SK-N-SH (cell line): ENCODE results near the gene ZFC3H1. TPM values are rescaled to one million over a fixed set of nuclear protein-coding genes. Genes with fewer than 3 reads are reported as not detected.
A peak's percentile ranks its signal among the peaks of the same experiment; 100 is the strongest.

Experiments used
- CTCF ChIA-PET: fragments of 300-600, 350-600 bp; formaldehyde crosslinking; extraction: SDS; loops from one replicate; lab custom pipeline; 2021; lab: Yijun Ruan, JAX
- POLR2A ChIA-PET: fragments of 350-600 bp; sonication (Branson Sonifier 250); formaldehyde crosslinking; extraction: SDS; loops from one replicate; lab custom pipeline; 2020; ENCODE audit warnings: antibody characterized with exemption, inconsistent platforms; lab: Yijun Ruan, JAX
- DNase-seq: peaks from one replicate; pipeline ENCODE4 v3.0.0; 2012
- H2AFZ ChIP-seq: fragments of 200-600 bp; sonication (generic); 2 replicates; pipeline ENCODE4 v1.8.1; 2016; ENCODE audit warnings: antibody characterized with exemption, mild to moderate bottlenecking, low read depth
- H3F3A ChIP-seq: fragments of 200-600 bp; sonication (generic); replicated peaks from 2 replicates; pipeline ENCODE3; 2016; ENCODE audit warnings: antibody characterized with exemption, mild to moderate bottlenecking; ENCODE audit not compliant: insufficient read depth
- H3K27ac ChIP-seq, 2 experiments: fragments of 200-500 bp in 1 of 2; fragments of 200-600 bp in 1 of 2; sonication (Bioruptor generic) in 1 of 2; sonication (generic), shearing (Covaris generic) in 1 of 2; 2 replicates each; pipeline versions ENCODE4 v1.5.1 to v1.6.1; 2014 to 2016; ENCODE audit warnings: low read depth in 2 of 2, inconsistent platforms in 1 of 2, low read length in 1 of 2, mild to moderate bottlenecking in 1 of 2, mixed read lengths in 1 of 2
- H3K27me3 ChIP-seq: fragments of 200-600 bp; sonication (generic), shearing (Covaris generic); 2 replicates; pipeline ENCODE4 v1.6.1; 2016; ENCODE audit warnings: mixed run types; ENCODE audit not compliant: insufficient read depth
- H3K36me3 ChIP-seq, 2 experiments: fragments of 200-500 bp in 1 of 2; fragments of 200-600 bp in 1 of 2; sonication (Bioruptor generic) in 1 of 2; sonication (generic) in 1 of 2; replicated peaks in 1 of 2; 2 replicates each; pipeline versions ENCODE3 to v1.5.1; 2014 to 2016; ENCODE audit warnings: low read length in 1 of 2, mild to moderate bottlenecking in 1 of 2; ENCODE audit not compliant: insufficient read depth in 2 of 2, control insufficient read depth in 1 of 2
- H3K4me1 ChIP-seq, 2 experiments: fragments of 200-500 bp in 1 of 2; fragments of 200-600 bp in 1 of 2; sonication (Bioruptor generic) in 1 of 2; sonication (generic), shearing (Covaris generic) in 1 of 2; 2 replicates each; pipeline versions ENCODE4 v1.5.1 to v1.6.1; 2014 to 2016; ENCODE audit warnings: low read depth in 1 of 2, low read length in 1 of 2, mixed run types in 1 of 2; ENCODE audit not compliant: insufficient read depth in 2 of 2, control insufficient read depth in 1 of 2
- H3K4me2 ChIP-seq: fragments of 200-600 bp; sonication (generic), shearing (Covaris generic); 2 replicates; pipeline ENCODE4 v1.6.1; 2017; ENCODE audit warnings: mixed run types
- H3K4me3 ChIP-seq, 2 experiments: fragments of 200-500 bp in 1 of 2; fragments of 200-600 bp in 1 of 2; sonication (Bioruptor generic) in 1 of 2; sonication (generic), shearing (Covaris generic) in 1 of 2; 2 replicates each; pipeline versions ENCODE4 v1.5.1 to v1.8.1; 2014 to 2016; ENCODE audit warnings: low read depth in 2 of 2, inconsistent platforms in 1 of 2, low read length in 1 of 2, mild to moderate bottlenecking in 1 of 2, mixed read lengths in 1 of 2, moderate library complexity in 1 of 2
- H3K79me2 ChIP-seq: fragments of 200-600 bp; sonication (generic); 2 replicates; pipeline ENCODE4 v1.8.1; 2017; ENCODE audit warnings: mild to moderate bottlenecking; ENCODE audit not compliant: insufficient read depth
- H3K9ac ChIP-seq: fragments of 200-600 bp; sonication (generic); 2 replicates; pipeline ENCODE4 v1.6.1; 2017; ENCODE audit warnings: mixed run types
- H3K9me2 ChIP-seq: fragments of 200-600 bp; sonication (generic); 2 replicates; pipeline ENCODE4 v1.6.1; 2017; ENCODE audit warnings: mixed run types
- H3K9me3 ChIP-seq: fragments of 200-600 bp; sonication (generic); 2 replicates; pipeline ENCODE4 v1.6.1; 2017; ENCODE audit warnings: mixed run types, mild to moderate bottlenecking, moderate library complexity
- H4K20me1 ChIP-seq: fragments of 200-600 bp; sonication (generic); 2 replicates; pipeline ENCODE4 v1.6.1; 2017; ENCODE audit warnings: mild to moderate bottlenecking, mixed run types; ENCODE audit not compliant: insufficient read depth
- EZH2phosphoT487 ChIP-seq: fragments of 200-600 bp; sonication (generic); IDR thresholded peaks from 2 replicates; pipeline ENCODE4 v1.6.1; 2017; ENCODE audit warnings: low read depth, mixed run types, mild to moderate bottlenecking, antibody characterized with exemption, moderate library complexity, borderline replicate concordance
- FOSL2 ChIP-seq: IDR thresholded peaks from 2 replicates; pipeline ENCODE4 v1.4.0; 2012; ENCODE audit warnings: low read depth, mild to moderate bottlenecking, moderate library complexity, borderline replicate concordance
- FOXM1 ChIP-seq: IDR thresholded peaks from 2 replicates; pipeline ENCODE4 v1.4.0; 2012; ENCODE audit warnings: low read depth, mild to moderate bottlenecking
- GATA2 ChIP-seq: sonication (generic); formaldehyde crosslinking; IDR thresholded peaks from 2 replicates; pipeline ENCODE4 v1.5.0; 2020; ENCODE audit warnings: mild to moderate bottlenecking, missing genetic modification reagents
- JUND ChIP-seq: IDR thresholded peaks from 2 replicates; pipeline ENCODE4 v1.4.0; 2012
- MAX ChIP-seq: IDR thresholded peaks from 2 replicates; pipeline ENCODE4 v1.4.0; 2012; ENCODE audit warnings: low read depth
- MXI1 ChIP-seq: IDR thresholded peaks from 2 replicates; pipeline ENCODE4 v1.6.1; 2012; ENCODE audit warnings: mild to moderate bottlenecking, low read depth, low read length, improper control_type of control experiment
- NRF1 ChIP-seq: IDR thresholded peaks from 2 replicates; pipeline ENCODE4 v1.6.1; 2012; ENCODE audit warnings: low read depth, mild to moderate bottlenecking, low read length
- PBX3 ChIP-seq: IDR thresholded peaks from 2 replicates; pipeline ENCODE4; 2012
- POLR2AphosphoS5 ChIP-seq: IDR thresholded peaks from 2 replicates; pipeline ENCODE4 v1.6.1; 2012; ENCODE audit warnings: low read depth, low read length
- RXRA ChIP-seq: IDR thresholded peaks from 2 replicates; pipeline ENCODE4 v1.4.0; 2012; ENCODE audit warnings: low read depth, mild to moderate bottlenecking, borderline replicate concordance
- SMC3 ChIP-seq: IDR thresholded peaks from 2 replicates; pipeline ENCODE4 v1.6.1; 2012; ENCODE audit warnings: low read depth, low read length, improper control_type of control experiment
- TCF12 ChIP-seq: IDR thresholded peaks from 2 replicates; pipeline ENCODE4 v1.4.0; 2012
- ZBTB33 ChIP-seq: IDR thresholded peaks from 2 replicates; pipeline ENCODE4 v1.4.0; 2012; ENCODE audit warnings: low read depth, borderline replicate concordance
- WGBS: methylation state at CpG from one replicate; pipeline ENCODE4 v1.1.6; 2017; ENCODE audit warnings: low lambda C conversion rate; 5-methylcytosine and 5-hydroxymethylcytosine counted together
- polyA plus RNA-seq, 3 experiments: library from polyadenylated mRNA; depleted of rRNA; stranded (reverse); fragments of >200 nt; gene quantifications; 2 replicates each; pipeline ENCODE4 v1.2.3, GENCODE V29; 2012
- TF ChIP-seq, protein P1 (sequence below): fragments of 200-600 bp; sonication (generic); IDR thresholded peaks from 2 replicates; pipeline ENCODE4 v1.6.1; 2017; ENCODE audit warnings: antibody characterized with exemption, mild to moderate bottlenecking, moderate library complexity
- TF ChIP-seq, protein P2 (sequence below): fragments of 150-350 bp; IDR thresholded peaks from 2 replicates; pipeline ENCODE4 v1.6.1; 2016; ENCODE audit warnings: mild to moderate bottlenecking, low read depth, low read length
- TF ChIP-seq, protein P3 (sequence below): IDR thresholded peaks from 2 replicates; pipeline ENCODE4 v1.6.1; 2012; ENCODE audit warnings: mild to moderate bottlenecking, low read depth, low read length, moderate library complexity

The ZFC3H1 gene
- polyA plus RNA-seq, 1 of the 3 experiments (the other 2 are of a cell fraction), result 19.1 TPM

DNA sequence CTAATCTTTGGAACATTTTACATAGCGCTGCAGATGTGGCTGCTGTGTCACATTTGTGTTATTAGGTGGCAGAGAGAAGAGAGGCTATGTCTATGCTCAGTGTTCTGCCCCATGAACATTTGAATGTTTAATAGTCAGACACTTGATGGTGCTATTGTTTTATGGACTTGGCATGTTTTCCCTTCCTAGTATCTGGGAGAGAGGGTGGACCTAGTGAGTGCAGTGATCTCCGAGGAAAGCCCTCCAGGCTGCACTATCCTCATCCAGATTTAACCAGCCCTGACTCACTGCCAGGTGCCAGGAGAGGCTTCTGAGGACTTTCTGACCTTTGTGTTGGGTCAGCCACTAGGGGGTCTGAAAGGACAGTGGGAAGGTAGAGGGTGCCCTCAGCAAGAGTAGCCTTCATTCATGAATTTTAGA is 24.3 kb downstream of the ZFC3H1 start:
- Histone ChIP-seq H3K4me2 (no peak overlapping the region), H4K20me1 (no peaks in the 10 kb centered on the region), H3K27me3 (no peaks in the 10 kb centered on the region), H3K9ac (no peak overlapping the region), H3K4me1 (peaks cover 0 to 12% of the 10 kb centered on the region in 2 experiments; a peak in 2 of 4 replicates), H3K9me3 (no peaks in the 10 kb centered on the region), H3K9me2 (no peaks in the 10 kb centered on the region), H3K4me3 (no peak overlapping the region), H3K27ac (no peak overlapping the region; a peak in 1 of 4 replicates), H3K79me2 (peaks cover 47% of the 10 kb centered on the region)
- 92% methylated on average over 2 of the region's 2 CpGs for WGBS
- DNase-seq, result peak; percentile 10
- POLR2A ChIA-PET, result no interaction called here
- CTCF ChIA-PET, result interaction anchor here (0.8 to 4.6 kb wide), 3 partner anchors 12 to 223 kb away, joined by 3 to 33 read pairs (median 4); no protein-coding TSS in a partner anchor
- TF ChIP-seq MAX, result no peak
- TF ChIP-seq, protein P1, sequence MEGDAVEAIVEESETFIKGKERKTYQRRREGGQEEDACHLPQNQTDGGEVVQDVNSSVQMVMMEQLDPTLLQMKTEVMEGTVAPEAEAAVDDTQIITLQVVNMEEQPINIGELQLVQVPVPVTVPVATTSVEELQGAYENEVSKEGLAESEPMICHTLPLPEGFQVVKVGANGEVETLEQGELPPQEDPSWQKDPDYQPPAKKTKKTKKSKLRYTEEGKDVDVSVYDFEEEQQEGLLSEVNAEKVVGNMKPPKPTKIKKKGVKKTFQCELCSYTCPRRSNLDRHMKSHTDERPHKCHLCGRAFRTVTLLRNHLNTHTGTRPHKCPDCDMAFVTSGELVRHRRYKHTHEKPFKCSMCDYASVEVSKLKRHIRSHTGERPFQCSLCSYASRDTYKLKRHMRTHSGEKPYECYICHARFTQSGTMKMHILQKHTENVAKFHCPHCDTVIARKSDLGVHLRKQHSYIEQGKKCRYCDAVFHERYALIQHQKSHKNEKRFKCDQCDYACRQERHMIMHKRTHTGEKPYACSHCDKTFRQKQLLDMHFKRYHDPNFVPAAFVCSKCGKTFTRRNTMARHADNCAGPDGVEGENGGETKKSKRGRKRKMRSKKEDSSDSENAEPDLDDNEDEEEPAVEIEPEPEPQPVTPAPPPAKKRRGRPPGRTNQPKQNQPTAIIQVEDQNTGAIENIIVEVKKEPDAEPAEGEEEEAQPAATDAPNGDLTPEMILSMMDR, result peak; percentile 37
- TF ChIP-seq, all 33 proteins: peak for 1
- Histone ChIP-seq H3K36me3 (peaks cover 79 to 94% of the 10 kb centered on the region in 2 experiments), H3F3A (peaks cover 25% of the 10 kb centered on the region), H2AFZ (no peak overlapping the region)

DNA sequence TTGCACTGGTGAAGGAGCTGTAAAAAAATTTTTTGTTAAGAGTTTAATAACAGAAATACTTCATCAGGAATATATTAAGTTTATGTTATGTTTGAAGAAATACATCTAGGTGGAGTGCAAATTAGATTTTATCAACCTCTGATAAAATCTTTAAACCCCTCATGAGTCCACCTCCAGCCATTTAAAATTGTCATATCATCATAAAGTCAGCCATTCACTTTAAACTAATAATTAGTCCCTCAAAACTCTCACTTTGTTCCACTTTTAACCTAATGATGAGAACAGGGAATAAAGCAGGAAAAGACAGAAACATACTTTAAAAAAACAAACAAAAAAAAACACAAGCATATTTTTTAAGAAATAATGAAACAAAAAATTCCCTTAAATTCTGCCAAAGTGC is 25.1 kb downstream of the ZFC3H1 start:
- H3K79me2 ChIP-seq, result peaks cover 39% of the 10 kb centered on the region
- H3K9me3 ChIP-seq, result no peaks in the 10 kb centered on the region
- H4K20me1 ChIP-seq, result no peaks in the 10 kb centered on the region
- no peak for TF ChIP-seq JUND
- TF ChIP-seq FOSL2, result no peak
- TF ChIP-seq POLR2AphosphoS5, result no peak
- no peak for TF ChIP-seq NRF1
- no peak for TF ChIP-seq FOXM1
- TF ChIP-seq, protein P2, sequence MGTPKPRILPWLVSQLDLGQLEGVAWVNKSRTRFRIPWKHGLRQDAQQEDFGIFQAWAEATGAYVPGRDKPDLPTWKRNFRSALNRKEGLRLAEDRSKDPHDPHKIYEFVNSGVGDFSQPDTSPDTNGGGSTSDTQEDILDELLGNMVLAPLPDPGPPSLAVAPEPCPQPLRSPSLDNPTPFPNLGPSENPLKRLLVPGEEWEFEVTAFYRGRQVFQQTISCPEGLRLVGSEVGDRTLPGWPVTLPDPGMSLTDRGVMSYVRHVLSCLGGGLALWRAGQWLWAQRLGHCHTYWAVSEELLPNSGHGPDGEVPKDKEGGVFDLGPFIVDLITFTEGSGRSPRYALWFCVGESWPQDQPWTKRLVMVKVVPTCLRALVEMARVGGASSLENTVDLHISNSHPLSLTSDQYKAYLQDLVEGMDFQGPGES, result no peak
- TF ChIP-seq SMC3, result no peak
- TF ChIP-seq, protein P3, sequence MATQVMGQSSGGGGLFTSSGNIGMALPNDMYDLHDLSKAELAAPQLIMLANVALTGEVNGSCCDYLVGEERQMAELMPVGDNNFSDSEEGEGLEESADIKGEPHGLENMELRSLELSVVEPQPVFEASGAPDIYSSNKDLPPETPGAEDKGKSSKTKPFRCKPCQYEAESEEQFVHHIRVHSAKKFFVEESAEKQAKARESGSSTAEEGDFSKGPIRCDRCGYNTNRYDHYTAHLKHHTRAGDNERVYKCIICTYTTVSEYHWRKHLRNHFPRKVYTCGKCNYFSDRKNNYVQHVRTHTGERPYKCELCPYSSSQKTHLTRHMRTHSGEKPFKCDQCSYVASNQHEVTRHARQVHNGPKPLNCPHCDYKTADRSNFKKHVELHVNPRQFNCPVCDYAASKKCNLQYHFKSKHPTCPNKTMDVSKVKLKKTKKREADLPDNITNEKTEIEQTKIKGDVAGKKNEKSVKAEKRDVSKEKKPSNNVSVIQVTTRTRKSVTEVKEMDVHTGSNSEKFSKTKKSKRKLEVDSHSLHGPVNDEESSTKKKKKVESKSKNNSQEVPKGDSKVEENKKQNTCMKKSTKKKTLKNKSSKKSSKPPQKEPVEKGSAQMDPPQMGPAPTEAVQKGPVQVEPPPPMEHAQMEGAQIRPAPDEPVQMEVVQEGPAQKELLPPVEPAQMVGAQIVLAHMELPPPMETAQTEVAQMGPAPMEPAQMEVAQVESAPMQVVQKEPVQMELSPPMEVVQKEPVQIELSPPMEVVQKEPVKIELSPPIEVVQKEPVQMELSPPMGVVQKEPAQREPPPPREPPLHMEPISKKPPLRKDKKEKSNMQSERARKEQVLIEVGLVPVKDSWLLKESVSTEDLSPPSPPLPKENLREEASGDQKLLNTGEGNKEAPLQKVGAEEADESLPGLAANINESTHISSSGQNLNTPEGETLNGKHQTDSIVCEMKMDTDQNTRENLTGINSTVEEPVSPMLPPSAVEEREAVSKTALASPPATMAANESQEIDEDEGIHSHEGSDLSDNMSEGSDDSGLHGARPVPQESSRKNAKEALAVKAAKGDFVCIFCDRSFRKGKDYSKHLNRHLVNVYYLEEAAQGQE, result no peak
- no peak for TF ChIP-seq GATA2
- no peak for TF ChIP-seq PBX3
- TF ChIP-seq TCF12, result no peak
- TF ChIP-seq MAX, result no peak
- no peak for TF ChIP-seq EZH2phosphoT487
- no peak for TF ChIP-seq RXRA
- no peak for TF ChIP-seq MXI1
- no peak for TF ChIP-seq ZBTB33
- TF ChIP-seq, all 33 proteins: peak for 0
- ChIA-PET POLR2A (no interaction called here), CTCF (interaction anchor here (0.9 to 4.6 kb wide), 2 partner anchors 107 to 222 kb away, joined by 4 to 33 read pairs; no protein-coding TSS in a partner anchor)
- no peaks in the 10 kb centered on the region for H3K27me3 ChIP-seq
- peaks cover 79 to 94% of the 10 kb centered on the region in 2 experiments for H3K36me3 ChIP-seq
- H3K9me2 ChIP-seq, result no peaks in the 10 kb centered on the region
- no peak overlapping the region for H3K27ac ChIP-seq
- no peak for DNase-seq
- H3F3A ChIP-seq, result peaks cover 20% of the 10 kb centered on the region
- peaks cover 0 to 12% of the 10 kb centered on the region in 2 experiments; a peak in 2 of 4 replicates for H3K4me1 ChIP-seq
- H3K9ac ChIP-seq, result no peak overlapping the region
- H3K4me2 ChIP-seq, result no peak overlapping the region
- no peak overlapping the region for H3K4me3 ChIP-seq
- H2AFZ ChIP-seq, result no peak overlapping the region
